ENCODE results near the gene NSFL1C.
"Not testable (repeated sequence)": the region's sequence is repeated elsewhere in the genome, so short reads cannot be mapped to it uniquely, and the experiment has no call there.

Gene NSFL1C

DNA sequence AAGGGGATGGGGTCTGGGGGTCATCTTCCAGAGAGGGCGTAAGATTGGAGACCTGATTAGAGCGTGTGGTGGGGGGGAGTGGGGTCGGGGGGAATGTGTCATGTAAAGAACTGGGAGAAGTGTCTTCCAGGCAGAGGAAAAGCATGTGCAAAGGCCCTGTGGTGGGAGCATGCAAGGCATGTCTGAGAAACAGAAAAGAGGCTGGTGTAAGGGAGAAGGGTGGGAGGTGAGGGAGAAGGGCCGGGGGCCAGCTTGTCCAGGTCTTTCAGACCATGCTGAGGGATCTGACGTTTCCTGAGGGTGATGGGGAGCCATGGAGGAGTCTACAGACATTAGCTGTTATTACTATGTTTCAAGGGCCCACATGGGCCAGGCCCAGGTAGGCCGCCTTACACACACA is 43.4 kb downstream of the NSFL1C start:
- no peak for DNase-seq

DNA sequence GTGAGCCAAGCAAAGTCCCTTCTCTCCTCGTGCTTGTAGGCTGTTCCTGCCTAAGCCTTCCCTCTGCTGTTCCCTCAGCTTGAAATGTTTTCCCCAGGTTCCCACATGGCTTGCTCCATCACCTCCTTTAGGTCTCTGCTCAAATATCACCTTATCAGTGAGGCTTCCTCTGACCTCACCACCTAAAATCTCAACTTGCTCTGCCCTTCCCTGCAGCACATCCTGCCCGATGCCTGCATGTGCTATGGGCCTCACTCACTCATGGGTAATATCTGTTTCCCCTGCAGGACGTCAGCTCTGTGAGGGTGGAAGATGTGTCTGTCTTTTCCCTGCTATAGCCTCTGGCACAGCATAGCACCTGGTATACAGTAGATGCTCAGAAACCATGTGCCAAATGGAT is 43.9 kb downstream of the NSFL1C start:
- DNase-seq = no peak

DNA sequence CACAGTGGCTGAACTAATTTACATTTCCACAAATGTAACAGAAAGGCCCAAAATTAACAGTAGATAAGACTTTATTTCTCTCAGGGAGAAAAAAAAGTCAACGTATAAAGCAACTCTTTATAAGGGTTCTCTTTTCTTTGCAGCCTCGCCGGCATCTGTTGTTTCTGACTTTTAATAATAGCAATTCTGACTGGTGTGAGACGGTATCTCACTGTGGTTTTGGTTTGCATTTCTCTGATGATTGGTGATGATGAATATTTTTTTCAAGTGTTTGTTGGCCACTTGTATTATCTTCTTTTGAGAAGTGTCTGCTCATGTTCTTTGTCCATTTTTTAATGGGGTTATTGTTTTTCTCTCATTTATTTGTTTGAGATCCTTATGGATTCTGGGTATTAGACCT is 46.6 kb downstream of the NSFL1C start:
- no peak for DNase-seq

DNA sequence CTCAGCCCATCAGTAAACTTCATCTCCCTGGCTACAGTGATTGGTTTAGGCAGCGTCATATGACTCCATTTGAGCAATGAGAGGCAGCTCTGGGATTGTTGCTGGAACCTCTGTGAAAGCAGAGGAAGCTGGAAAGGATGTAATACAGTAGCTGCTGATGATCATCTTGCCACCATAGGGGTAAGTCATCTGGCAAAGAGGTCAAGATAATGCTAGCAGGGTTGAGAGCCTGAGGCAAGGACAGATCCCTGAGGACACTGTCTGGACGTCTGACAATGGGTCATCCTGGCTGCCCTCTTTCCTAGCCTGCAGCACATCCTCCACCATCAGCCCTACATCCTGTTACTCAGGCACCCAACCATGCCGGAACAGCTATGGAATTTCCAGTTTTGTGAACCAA is 48.3 kb downstream of the NSFL1C start:
- no peak for DNase-seq

DNA sequence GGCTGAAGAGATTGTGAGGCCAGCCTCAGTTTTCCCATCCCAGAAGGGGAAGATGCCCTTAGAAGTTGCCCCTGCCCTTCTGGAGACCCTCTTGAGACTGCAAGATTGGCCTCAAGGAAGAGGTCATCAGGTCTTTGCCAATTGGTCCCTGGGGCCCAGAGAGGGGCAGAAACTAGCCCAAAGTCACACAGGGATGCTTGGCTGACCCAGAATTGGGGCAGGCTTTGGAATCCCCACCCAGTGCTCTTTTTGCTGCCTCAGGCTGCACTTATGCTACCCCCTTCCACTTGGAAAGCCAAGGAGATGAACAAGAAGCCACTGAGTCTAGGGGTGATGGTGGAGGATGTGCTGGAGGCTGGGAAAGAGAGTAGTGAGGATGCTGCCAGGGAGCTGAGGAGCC is 48.9 kb downstream of the NSFL1C start:
- no peak for DNase-seq

DNA sequence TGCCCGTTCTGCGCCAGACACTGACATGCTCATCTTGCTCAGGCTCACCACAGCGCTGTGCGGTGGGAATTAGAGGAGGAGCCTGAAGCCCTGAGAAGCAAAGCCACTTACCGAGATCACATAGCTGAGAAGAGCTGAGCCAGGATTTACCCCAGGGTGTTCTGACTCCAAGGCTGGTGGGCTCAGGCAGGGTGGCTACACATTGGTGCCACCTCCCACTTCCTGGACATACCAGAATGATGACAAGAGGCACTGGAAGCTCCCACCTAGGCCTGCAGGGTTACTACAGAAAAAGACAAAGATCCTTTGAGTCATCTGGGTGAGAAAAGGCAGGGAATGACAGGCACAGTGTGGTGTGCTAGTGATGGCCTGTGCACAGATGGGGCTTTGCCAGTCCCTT is 49.4 kb downstream of the NSFL1C start:
- no peak for DNase-seq

- no peak for DNase-seq
Measured at GRCh38 chr20:1415667-1416468, 50.8 kb downstream of the NSFL1C start.

- no peak for DNase-seq
Measured at GRCh38 chr20:1414982-1415381, 51.7 kb downstream of the NSFL1C start.

GRCh38 chr20:1405801-1406200 is 60.8 kb downstream of the NSFL1C start:
- DNase-seq = no peak

GRCh38 chr20:1403624-1404023 is 63.0 kb downstream of the NSFL1C start:
- DNase-seq = no peak

DNA sequence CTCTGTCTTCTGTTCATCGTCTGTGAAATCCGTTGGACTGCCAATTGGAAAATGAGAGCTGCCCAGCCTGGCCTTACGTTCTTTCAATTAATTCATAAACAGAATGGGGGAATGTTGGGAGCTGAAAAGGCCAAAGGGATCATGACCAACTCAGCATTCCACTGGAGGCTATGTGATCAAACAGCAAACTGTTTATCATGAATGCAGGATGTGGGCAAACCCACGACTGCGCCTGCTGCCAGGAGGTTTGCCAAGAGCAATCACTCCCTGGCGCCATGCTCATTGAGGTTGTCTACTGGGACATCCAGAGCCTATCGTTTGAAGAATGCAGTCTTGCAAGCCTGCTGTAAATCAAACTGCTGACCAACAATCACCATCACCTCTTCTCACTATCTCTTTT is 64.5 kb downstream of the NSFL1C start:
- no peak for DNase-seq

DNA sequence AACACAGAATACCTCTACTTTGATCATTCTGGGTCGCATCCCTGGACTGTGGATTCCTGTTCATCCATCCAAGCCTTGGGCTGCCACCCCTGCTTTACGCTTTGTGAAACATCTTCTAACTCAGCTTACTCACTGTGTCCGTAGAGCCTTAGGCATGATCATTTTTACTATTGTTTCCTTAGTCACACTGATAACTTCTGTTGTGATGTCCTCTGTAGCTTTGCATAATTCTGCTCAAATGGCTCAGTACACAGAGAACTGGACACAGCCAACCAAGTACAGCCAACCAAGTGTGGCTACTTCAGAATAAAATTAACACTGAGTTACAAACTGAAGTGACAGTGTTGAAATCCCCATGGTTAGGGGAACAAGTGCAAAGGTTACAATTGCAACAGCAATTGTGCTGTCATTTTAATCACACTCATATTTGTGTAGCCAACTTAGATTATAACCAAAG is 65.2 kb downstream of the NSFL1C start:
- DNase-seq = no peak

DNA sequence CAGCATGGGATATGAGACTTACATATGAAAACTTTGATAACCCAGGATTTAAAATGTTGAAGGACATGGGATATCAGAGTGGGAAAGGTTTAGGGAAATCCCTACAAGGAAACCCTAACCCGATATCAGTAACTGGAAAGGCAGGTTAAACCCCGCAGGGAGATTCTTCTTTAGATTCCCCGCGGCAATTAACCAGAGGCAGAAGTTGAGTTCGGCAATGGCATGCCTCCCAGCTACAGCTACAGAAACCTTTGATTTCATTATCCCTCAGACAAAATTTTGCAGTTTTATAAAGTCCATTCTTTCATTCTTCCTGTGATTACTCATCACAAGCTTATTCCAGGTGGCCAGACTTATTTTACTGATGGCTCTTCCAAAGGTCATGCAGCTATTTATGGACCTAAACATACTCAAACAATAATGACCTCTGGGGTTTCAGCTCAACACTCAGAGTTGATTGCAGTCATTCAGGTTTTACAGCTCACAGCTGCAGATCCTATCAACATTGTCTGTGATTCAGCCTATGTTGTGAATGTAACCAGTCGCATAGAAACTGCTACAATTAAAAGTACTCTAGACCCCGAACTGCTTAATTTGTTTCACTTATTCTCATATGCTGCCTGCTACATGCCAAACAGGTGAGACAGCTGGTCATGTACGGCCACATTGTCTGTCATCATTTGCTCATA is 66.8 kb downstream of the NSFL1C start:
- DNase-seq = not testable (repeated sequence)

DNA sequence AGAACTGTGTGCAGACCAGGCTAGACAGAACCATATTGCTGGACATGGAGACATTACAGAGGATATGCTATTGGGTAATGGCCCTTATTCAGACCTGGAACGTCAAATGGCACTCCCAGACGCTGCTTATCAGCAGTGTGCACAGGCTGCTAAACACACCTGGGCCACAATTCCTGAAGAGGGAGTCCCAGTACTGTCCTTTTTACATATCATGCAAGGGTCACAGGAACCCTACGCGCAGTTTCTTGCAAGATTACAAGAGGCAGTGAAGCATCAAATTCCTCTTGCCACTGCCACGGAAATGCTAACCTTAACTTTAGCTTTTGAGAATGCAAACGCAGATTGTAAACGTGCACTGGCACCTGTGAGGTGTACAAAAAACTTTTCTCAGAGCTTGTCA is 68.5 kb downstream of the NSFL1C start:
- DNase-seq = not testable (repeated sequence)

- no peak for DNase-seq
Measured at GRCh38 chr20:1397710-1398109, 68.9 kb downstream of the NSFL1C start.

DNA sequence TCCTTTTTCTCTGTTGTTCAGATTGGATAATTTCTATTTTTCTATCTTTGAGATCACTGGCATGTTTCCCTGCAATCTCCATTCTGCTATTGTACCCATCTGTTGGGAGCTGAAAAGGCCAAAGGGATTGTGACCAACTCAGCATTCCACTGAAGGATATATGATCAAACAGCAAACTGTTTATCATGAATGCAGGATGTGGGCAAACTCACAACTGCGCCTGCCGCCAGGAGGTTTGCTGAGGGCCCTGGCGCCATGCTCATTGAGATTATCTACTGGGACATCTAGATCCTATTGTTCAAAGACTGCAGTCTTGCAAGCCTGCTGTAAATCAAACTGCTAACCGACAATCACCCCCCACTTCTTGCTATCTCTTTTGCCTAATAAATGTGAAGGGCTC is 69.9 kb downstream of the NSFL1C start:
- DNase-seq = no peak

DNA sequence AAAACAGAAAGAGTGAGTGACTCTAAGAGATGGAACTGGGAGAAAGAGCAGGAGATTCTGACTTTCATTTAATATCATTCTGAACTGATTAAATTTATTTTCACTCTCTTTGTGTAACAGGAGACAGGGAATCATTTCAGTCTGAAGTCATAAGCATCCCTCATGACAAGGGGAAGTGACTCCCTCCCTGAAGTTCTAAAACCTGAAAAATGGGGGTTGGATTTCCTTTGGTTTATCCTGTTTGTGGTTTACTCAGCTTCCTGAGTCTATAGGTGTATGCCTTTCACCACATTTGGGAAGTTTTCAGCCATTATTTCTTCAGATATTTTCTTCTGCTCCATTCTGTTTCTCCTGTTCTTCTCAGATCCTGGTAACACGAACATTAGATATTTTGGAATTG is 70.4 kb downstream of the NSFL1C start:
- no peak for DNase-seq

- DNase-seq = no peak
Measured at GRCh38 chr20:1394686-1395085, 72.0 kb downstream of the NSFL1C start.

GRCh38 chr20:1393507-1393882 is 73.2 kb downstream of the NSFL1C start:
- no peak for DNase-seq

DNA sequence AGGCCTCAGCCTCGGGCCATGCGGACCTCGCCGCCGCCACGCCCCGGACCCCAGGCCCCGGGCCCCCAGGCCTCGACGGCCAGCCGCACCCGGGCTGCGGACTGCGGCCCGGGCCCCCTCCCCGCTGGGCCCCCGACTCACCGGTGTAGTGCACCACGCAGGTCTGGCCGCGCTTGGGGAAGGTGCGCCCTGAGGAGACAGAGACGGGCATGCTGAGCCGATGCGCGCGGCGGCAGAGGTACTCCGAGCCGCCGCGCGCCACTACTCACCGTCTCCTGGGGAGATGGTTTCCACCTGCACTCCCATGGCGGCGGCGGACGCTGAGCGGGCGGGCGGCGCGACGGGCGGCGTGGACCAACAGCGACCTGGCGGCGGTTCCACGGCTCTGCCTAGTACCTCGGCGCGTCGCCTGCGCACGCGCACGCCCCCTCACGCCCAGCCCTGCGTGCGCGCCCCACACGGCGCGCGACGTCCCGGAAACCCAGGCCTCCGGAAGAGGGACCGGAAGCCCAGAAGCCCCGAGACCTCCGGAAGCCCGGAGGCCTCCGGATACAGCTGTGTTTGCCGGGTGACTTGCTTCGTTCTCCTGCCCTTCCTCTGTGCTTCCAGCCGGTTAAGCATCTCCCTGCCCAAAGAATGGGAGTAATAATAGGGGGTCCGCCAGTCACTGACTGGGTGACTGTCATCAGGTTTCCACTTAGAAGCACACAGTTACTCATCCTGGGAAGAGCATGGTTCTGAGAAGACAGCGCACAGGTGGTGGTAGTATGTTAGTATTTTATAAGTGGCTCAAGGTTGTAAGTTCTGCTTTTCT is 73.7 kb downstream of the NSFL1C start, which contains the start of gene FKBP1A:
Gene FKBP1A, minus strand, starts transcription at position 362 of the 814 bp plus-strand sequence. Its CDS starts 56 bp downstream, at position 306.
- peak; percentile 74 to 80 for DNase-seq

GRCh38 chr20:1392443-1392692 is 74.3 kb downstream of the NSFL1C start:
- no peak for DNase-seq

Data from hippocampal formation (tissue), 2 donors.